SU-DHL-6 (cell line): ENCODE data around the gene TAPT1.

ENCODE experiments used
- EZH2phosphoT487 ChIP-seq: fragments of 200-600 bp; sonication (generic), shearing (Covaris generic); conservative IDR thresholded peaks from 2 replicates; pipeline ENCODE4 v1.6.1; 2018; ENCODE audit warnings: mild to moderate bottlenecking, antibody characterized with exemption, low read length, moderate library complexity, mixed read lengths
- TF ChIP-seq, protein P1 (sequence below): fragments of 200-600 bp; sonication (generic); IDR thresholded peaks from one replicate; pipeline ENCODE4 v1.5.1; 2017; ENCODE audit warnings: antibody characterized with exemption, mild to moderate bottlenecking, low read length, moderate library complexity; ENCODE audit not compliant: insufficient read depth, poor library complexity, severe bottlenecking

DNA sequence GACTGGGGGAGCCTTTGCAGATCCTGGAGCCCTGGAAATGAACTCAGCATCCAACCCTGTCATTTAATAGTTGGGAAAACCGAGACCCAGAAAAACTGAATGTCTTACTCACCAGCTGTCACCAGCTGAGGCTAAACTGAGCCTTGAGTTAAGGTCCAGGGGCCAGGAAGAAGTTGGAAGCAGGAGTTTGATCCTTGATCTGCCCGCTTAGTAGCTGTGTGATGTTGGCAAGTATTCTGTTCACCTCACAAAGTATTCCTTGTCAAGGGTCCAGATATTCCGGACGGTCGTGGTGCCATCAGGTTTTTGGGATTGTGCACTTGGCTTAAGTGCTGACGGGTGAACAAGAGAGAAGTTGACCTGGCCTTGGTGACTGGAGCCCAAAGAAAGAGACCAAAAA is 111.7 kb downstream of the TAPT1 start:
- TF ChIP-seq, protein P1, sequence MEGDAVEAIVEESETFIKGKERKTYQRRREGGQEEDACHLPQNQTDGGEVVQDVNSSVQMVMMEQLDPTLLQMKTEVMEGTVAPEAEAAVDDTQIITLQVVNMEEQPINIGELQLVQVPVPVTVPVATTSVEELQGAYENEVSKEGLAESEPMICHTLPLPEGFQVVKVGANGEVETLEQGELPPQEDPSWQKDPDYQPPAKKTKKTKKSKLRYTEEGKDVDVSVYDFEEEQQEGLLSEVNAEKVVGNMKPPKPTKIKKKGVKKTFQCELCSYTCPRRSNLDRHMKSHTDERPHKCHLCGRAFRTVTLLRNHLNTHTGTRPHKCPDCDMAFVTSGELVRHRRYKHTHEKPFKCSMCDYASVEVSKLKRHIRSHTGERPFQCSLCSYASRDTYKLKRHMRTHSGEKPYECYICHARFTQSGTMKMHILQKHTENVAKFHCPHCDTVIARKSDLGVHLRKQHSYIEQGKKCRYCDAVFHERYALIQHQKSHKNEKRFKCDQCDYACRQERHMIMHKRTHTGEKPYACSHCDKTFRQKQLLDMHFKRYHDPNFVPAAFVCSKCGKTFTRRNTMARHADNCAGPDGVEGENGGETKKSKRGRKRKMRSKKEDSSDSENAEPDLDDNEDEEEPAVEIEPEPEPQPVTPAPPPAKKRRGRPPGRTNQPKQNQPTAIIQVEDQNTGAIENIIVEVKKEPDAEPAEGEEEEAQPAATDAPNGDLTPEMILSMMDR: no peak
- no peak for TF ChIP-seq EZH2phosphoT487
